ENCODE results near the gene COX6B2. TPM values are rescaled to one million over a fixed set of nuclear protein-coding genes. Genes with fewer than 3 reads are reported as not detected.

COX6B2 gene
- total RNA-seq, 1 donor from 2014 or later: not detected

GRCh38 chr19:55366790-55367189 lies 12.3 kb upstream of the COX6B2 start:
- intact Hi-C loops (cut with micrococcal nuclease): no loop called here
- ATAC-seq: no peak
- no peak for DNase-seq

- DNase-seq (no peak), ATAC-seq (no peak)
- intact Hi-C loops (cut with micrococcal nuclease): no loop called here
Observed at GRCh38 chr19:55365964-55366363, 11.4 kb upstream of the COX6B2 start.

- intact Hi-C loops (cut with micrococcal nuclease): no loop called here
- DNase-seq: no peak
- no peak for ATAC-seq
Observed at GRCh38 chr19:55365245-55365644, 10.7 kb upstream of the COX6B2 start.

GRCh38 chr19:55362990-55363716 lies 8.6 kb upstream of the COX6B2 start, which contains the start of gene GARIN5B:
Gene GARIN5B (minus strand): TSS chr19:55363260. CDS start chr19:55363066, 194 bp downstream.
- ATAC-seq (no peak), DNase-seq (no peak)
- intact Hi-C loops (cut with micrococcal nuclease): no loop called here

- ATAC-seq: no peak
- no peak for DNase-seq
- intact Hi-C loops (cut with micrococcal nuclease): no loop called here
Observed at GRCh38 chr19:55362174-55362989, 7.9 kb upstream of the COX6B2 start.

GRCh38 chr19:55360902-55361301 lies 6.4 kb upstream of the COX6B2 start:
- no peak for DNase-seq
- ATAC-seq: no peak
- intact Hi-C loops (cut with micrococcal nuclease): no loop called here

- intact Hi-C loops (cut with micrococcal nuclease): no loop called here
- no peak for ATAC-seq
- DNase-seq: no peak
Observed at GRCh38 chr19:55358943-55359908, 4.7 kb upstream of the COX6B2 start.

GRCh38 chr19:55358493-55358892 lies 4.0 kb upstream of the COX6B2 start:
- intact Hi-C loops (cut with micrococcal nuclease): no loop called here
- DNase-seq: no peak
- ATAC-seq: no peak

- no peak for DNase-seq
- intact Hi-C loops (cut with micrococcal nuclease): no loop called here
- ATAC-seq: no peak
Observed at GRCh38 chr19:55355213-55355821, 798 bp upstream of the COX6B2 start.

GRCh38 chr19:55353803-55354697 lies 469 bp downstream of the COX6B2 start:
- intact Hi-C loops (cut with micrococcal nuclease): no loop called here
- peak; percentile 76 for DNase-seq
- peak; percentile 91 for ATAC-seq

GRCh38 chr19:55353356-55353802 lies 1.1 kb downstream of the COX6B2 start:
- no peak for DNase-seq
- no peak for ATAC-seq
- intact Hi-C loops (cut with micrococcal nuclease): no loop called here

- intact Hi-C loops (cut with micrococcal nuclease): no loop called here
- DNase-seq: no peak
- no peak for ATAC-seq
Observed at GRCh38 chr19:55352549-55353145, 1.9 kb downstream of the COX6B2 start.

- intact Hi-C loops (cut with micrococcal nuclease): no loop called here
- ATAC-seq (no peak), DNase-seq (no peak)
Observed at GRCh38 chr19:55352040-55352439, 2.5 kb downstream of the COX6B2 start.

GRCh38 chr19:55350620-55351315 lies 3.8 kb downstream of the COX6B2 start:
- no peak for DNase-seq
- intact Hi-C loops (cut with micrococcal nuclease): no loop called here
- no peak for ATAC-seq

- ATAC-seq (no peak), DNase-seq (no peak)
- intact Hi-C loops (cut with micrococcal nuclease): no loop called here
Observed at GRCh38 chr19:55348317-55349034, 6.0 kb downstream of the COX6B2 start.

- intact Hi-C loops (cut with micrococcal nuclease): no loop called here
- DNase-seq (no peak), ATAC-seq (no peak)
Observed at GRCh38 chr19:55347442-55348009, 7.0 kb downstream of the COX6B2 start.
